Left forelimb (tissue), 1 donor: ENCODE results near the gene KMT2D.

Source experiments
- DNase-seq: peaks from one replicate; pipeline ENCODE4 v3.0.0-alpha.2; 2018; ENCODE audit warnings: low spot score

The KMT2D gene

DNA sequence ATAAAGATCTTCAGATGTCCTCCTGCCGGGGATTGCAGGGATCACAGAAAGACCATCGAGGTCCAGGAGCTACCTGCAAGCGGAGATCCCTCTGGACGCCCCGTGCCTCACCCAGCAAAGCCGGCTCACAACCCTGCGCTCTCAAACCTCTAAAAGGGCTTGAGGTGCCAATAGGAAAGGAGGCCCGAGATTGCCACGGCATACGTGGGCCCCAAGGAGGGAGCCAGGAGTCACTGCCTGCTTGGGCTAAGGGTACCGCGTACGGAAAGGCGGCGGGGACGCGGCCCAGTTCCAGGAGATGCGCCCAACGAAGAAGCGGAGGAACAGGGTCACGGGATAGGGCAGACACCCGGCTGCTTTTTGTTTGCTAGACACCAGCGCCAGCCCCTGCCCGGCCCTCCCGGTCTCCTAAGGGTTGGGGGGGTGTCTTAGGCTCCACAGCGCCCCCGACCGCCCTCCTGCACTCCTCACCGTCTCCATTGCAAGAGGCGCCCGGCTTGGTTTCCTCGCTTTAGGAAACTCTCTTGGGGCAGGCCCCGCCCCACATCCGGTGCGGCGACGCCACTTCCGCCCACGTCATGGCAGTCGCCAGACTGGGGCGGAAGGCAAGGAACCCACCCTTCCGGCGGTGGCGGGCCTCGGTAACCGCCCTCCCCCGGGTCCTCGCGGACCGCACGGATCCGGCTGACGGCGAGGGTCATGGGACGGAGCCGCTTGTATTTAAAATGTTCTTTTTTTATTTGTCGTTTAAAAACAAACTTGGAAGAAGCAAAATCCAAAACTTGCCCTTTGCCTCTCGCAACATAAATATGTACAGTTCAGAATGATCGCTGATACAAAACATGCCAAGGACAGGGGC, 42.1 kb downstream of the KMT2D start, which contains the start of gene PRKAG1:
TSS of gene PRKAG1 (minus strand) at position 516 of the 859 bp plus-strand sequence. CDS start at position 480, 36 bp downstream.
- DNase-seq, result peak; percentile 99

GRCh38 chr12:49017891-49018260, 42.7 kb downstream of the KMT2D start:
- no peak for DNase-seq

DNA sequence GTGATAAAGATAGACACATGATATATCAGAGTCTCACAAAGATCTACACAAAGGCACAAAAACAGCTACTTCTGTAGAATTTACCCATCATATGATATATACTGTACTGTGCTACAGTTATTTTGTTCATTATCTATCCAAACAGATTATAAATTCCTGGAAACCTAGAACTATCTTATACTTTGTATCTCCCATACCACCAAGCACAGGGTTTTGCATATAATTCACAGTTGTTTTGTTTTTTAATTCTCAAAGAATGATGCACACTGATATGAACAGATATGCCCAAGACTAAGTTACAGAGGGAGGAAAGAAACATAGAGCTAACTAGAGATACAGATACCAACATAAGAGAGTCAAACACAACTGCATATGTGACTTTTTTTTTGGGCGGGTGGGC, 45.4 kb downstream of the KMT2D start:
- no peak for DNase-seq

- DNase-seq, result no peak
Measured at GRCh38 chr12:49014547-49014946, 46.0 kb downstream of the KMT2D start.

GRCh38 chr12:49013428-49013827, 47.2 kb downstream of the KMT2D start:
- no peak for DNase-seq

- no peak for DNase-seq
Measured at GRCh38 chr12:49012739-49013138, 47.9 kb downstream of the KMT2D start.
